Stimulated activated CD8-positive, alpha-beta memory T cell treated with anti-CD3 and anti-CD28 coated beads, Interleukin-7, amount 100 ng/mL, for 4 hours (primary cell): ENCODE measurements around the gene NMNAT2.

Source experiments
- DNase-seq, 2 donors: peaks; one replicate each; pipeline ENCODE4 v3.0.0-alpha.2; 2020; ENCODE audit warnings: low read depth in 2 of 2

NMNAT2 gene

DNA sequence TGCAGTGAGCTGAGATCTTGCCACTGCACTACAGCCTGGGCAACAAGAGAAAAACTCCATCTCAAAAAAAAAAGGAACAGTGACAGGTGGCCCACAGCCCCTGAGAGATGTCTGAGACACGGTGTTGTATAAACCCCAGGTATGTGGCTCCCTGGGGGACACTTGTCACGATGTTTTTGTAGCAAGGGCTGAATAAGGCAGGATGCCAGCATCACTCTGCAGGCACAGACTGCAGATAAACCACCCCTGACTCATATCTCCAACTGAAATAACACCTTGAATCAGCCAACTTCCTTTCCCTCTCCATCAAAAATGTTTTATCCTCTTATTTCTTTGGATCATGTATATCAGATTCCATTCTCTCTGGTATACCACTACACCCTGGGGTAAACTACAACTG is 52.5 kb downstream of the NMNAT2 start:
- DNase-seq = no peak

DNA sequence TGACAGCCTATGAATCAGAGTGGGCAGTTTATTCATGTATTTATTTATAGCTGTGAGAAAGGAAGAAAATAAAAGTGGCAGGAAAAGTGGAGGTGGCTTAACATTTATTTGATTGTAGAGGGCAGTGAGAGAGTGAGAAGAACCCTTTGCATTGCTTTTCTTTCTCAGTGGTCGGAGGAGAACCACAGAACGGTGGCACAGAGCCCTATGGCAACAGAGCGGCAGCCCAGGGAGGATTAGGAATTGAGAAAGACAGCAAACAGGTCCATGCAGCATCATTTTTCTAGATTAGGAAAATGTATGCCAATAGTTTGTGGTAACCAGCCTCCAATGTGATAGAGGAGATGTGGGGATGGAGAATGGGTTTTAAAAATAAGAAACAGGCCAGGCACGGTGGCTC is 53.1 kb downstream of the NMNAT2 start:
- DNase-seq = no peak

DNA sequence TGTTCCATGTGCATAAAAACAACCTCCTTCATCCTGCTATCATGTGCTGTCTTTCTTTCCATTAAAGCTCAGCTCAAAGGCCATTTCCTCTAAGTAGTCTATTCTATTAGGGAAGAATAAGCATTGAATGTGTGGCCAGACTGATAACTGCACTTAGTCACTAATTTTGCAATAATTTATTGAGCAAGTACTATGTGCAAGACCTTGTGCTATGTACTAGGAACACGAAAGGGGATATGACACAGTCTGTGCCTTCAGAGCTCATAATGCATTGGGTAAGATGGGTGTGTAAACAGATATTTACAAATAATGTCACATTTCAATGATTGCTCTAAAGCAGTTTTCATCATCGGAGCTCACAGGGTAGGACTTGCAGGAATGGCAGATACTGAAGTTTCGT is 54.2 kb downstream of the NMNAT2 start:
- no peak for DNase-seq

DNA sequence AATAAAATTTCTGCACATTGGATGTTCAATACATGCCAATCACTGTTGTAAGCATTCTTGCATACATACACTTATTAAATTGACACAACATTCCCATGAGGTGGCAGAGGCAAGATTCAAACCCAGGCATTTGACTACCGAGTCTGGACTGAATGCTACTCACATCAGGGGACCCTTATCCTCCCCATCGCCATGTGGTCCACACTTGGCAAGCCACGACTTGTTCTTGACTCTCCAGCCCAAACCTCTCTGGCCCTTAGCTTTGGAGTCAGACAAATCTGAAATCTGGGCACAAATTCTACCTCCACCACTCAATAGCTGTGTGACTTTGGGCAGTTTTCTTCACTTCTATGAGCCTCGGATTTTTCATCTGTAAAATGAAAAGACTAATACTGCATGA is 57.1 kb downstream of the NMNAT2 start:
- DNase-seq = no peak

DNA sequence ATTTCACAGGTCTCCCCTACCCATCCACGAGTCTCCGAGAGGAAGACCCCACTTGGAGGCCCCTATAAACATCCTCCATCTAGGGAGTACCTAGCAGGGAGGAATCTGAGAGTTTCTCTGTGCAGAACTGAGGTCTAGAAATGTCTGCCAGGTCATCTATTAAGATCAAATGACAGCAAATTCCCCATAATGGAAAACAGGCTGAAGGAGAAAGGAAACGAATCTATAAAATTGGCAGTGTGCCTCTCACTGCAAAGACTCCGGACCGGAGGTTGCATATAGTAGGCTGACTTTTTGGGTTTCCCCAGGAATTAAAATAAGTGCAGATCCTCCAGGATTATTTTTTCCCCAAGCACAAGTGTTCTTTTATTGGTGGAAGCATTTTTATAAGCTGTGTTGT is 57.7 kb downstream of the NMNAT2 start:
- DNase-seq = no peak

DNA sequence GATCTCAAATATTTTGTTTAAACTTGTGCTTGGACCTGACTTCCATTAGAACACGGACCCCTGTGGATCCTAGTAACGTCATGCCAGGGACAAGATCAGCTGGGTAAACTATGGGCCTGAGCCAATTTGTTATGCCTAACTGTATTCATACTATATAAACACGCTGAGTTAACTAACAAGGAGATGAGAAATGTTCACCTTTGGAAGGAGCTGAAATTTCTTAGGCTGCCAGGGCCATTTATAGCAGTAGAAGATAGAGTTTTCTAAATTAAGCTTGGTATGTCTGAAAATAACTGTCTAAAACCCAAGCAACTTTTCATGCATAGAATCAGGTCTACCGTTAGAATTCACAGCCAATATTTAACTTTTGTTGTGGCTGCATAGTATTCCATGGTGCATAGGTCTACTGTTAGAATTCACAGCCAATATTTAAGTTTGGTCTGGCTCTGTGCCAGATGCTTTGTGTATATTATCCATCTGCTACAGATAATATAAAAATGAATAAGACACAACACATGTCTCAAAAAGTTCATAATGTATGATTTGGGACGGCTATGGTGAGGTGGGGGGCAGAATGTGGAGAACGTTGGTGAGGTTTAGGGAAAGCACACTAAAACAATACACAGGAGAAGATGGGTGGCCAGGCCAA is 61.5 kb downstream of the NMNAT2 start:
- DNase-seq = no peak

DNA sequence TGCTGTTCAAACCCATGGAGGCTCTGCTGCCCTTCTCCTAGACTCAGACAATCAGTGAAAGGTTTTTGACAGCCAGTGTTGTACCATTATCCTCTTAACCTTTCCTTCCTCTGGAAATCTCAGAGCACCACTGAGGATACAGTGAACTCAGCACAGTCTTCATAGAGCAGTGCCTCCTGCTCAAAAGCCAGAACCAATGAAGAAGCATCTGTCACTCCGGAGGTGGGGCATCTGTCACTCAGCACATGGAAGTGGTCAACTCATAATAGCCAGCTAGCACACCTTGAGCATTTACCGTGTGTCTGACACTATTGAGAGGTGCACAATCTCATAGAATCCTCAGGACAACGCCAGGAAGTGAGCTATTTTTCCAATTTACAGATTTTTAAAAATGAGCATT is 62.4 kb downstream of the NMNAT2 start:
- no peak for DNase-seq

DNA sequence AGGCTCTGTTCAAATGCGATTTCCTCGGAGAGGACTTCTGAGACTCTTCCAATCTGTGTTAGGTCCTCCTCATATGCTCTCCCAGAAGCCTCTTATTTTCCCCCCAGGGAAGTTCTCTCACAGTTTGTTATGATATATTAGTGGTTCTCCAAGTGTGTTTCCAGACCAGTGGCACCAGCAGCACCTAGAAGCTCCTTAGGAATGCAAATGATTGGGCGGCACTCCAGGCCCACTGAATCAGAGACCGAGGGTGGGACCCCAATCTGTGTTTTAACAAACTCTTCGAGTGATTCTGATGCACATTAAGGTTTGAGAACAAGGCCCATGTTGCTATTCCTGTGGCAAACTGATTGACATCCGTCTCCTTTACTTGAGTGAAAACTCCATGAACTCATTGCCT is 63.0 kb downstream of the NMNAT2 start:
- no peak for DNase-seq

DNA sequence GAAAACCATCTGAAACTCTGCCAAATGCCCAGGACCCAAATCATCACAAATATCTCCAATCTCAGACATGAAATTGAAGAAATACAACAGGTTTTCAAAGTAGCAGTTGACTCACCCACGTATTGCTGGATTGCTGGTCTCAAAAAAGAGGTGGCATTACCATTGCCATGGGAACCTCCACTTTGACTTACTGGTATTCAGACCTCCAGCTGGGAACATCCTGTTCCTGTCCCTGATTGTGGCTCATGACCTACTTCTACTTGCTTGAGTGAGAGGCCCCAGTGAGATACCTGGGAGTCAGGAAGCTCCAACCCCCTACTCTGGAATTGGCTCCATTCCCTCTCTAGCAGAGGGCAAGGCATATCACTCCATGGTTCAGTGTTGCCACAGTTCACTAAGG is 64.6 kb downstream of the NMNAT2 start:
- no peak for DNase-seq

DNA sequence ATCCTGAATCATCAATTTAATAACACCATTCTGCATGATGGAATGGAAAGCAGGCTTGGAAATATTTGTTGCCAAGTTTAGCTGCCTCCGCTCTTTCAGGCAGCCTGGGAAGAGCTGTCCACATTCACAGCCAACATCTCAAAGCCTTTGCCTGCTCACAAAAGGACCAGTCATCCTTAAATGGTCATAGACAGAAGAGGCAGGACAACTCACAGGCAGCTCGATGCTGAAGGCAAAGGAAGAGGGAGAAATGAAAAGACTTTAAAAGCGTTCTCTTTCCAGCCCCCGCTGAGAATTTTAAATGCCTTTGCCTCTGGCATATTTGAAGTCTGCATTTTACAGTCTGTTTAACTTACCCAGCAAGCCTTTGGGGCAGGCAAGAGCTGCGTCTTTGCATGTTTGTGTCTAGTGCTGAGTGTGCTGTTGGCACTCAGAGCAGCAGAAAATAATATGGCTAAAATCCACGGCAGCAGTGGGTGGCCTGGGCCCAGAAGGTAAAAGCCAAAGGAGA is 68.9 kb downstream of the NMNAT2 start:
- DNase-seq = no peak

DNA sequence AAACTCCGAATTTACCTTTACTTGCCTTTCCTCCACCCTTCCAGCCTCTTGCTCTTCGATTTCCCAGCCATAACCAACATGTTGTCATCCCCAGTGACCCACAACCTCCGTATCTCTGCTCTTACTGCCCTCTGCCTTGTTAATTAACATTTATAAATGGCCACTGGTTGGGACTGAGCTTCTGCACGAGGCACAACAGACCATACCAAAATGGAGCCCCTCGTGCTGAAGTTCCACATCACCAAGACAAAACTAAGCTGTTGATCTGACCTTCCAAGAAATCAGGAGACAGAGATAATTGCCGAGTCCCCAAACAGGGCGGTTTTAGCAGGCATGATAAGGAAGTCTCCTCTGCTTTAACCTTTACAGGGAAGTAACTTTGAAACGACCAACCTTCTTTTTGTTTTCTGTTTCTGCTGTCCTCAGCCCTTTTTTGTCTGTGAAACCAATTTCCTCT is 71.9 kb downstream of the NMNAT2 start:
- no peak for DNase-seq

DNA sequence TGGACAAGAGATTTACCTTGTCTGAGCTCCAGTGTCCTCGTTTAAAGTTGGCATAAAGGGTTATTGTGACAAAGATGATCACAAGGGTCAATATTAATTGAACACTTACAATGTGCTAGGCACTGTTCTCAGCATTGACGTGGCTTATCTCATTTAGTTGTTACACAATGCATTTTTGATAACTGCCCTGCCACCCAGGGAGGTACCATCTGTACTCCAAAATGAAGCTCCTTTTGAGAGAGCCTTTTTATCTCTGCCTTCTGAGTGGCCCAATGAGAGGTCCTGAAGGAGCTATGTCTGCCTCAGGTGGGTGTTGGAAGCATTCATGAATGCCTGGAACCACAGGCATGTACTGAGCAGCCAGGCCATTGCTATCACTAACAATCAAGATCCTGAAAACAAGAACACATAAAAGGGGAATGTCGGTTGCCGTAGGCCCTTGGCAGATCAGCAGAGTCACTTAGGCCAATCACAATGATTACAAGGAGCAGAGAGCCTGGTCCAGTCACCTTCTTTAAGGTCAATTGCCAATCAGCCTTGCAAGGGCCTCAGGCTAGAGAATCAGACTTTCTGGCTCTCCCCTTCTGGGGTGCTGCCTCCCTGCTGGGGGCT is 78.5 kb downstream of the NMNAT2 start:
- no peak for DNase-seq

DNA sequence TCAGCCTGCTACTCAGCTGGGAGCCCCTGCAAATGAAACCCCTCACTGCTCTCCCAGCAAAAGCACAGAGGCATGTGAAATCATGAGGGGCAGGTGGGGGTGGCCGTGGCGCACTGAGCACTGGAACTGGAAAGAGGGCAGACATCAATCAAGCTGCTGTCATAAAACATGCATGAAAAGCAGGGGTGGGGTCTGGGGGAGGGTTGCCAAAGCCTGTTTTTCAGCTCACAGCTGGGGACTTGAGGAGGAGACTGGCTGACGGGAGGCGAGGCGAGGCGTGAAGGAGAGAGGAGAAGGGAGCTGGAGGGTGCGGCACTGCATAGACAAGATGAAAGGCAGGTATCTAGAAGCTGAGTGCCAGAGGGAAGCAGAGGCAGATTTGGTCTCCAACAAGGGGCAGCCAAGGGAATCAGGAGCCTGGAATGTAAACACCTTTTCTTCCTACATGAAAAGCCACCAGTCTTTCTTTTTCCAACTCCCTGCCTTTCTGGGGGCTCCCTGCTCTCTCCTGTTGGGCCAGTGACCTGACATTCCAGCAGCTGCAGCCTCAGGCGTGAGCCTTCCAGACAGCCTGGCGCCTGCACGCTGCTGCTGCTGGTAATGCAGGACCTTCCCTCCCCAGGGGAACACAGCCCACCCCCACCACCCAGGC is 87.0 kb downstream of the NMNAT2 start:
- DNase-seq = no peak

DNA sequence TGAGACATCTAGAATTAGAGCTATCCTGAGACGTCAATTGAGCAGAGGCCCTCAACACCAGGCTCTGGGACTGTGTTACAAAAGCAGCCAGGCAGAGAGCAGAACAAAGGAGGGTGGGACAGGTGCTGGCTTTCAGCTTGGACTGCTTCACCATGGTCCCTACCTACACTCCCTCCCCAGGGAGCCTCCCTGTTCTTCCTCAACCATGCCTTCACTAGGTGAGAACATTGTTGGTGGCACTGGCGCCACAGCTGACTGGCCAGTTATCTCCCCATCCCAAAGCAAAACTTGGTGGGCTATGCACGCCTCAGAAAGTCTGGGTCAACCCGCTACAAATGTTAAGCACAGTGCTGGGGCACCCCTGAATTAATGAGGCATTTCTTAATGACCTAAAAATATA is 87.8 kb downstream of the NMNAT2 start:
- no peak for DNase-seq

DNA sequence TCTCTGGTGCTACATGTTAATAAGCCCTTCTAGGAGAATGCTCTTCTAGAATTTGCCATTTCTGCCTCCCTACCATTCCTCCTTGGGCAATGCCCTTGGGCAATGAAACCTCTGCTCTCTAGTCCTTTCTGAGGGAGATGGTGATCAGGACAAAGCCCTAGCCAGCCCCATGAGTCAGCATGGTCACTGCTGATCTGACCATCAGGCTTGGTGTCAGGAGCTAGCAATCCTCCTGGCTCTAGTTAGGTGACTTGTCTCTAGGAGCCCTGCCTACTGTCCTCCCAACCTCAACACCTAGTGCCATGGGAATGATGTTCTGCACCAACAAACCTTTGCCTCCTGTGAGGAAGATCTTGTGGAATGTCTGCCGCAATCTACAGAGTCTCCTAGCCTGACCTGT is 89.8 kb downstream of the NMNAT2 start:
- no peak for DNase-seq

DNA sequence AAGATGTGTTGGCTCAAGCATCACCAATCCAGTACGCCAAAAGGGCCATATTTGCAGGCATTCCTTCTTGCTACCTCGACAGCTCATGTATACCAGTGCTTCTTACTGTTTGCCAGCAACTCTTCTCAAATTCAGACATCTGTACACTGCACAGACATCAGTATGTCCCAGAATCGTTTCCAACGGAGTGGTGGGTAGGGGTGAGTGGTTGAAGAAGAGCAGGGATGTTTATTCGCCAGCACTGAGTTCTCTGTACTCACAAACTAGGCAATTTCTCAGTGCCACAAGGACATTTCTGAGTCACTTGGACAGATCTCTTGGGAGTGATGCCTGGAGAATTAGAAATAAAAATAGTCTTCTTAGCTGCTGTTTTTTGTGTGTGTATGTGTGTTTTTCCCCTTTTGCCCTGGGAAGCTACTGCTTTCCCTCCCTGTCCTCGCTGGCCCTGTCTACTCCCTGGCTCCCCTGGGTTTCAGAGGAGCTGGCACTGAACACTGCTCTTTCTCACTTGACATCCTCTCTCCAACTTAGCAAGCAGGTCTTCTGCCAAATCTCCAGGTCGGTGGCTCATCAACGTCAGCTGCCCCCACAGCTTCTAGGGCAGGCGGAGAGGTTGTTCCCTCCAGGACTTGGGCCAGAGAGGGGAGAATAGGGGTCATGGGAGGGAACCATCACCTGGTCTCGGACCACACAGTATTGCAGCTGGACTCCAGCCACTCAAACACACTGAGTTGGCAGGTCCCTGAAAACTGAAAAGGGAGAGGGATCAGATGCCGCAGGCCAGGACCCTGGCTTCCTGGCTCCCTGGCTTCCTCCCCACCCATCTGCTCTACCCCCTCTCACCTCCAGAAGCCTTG is 90.5 kb downstream of the NMNAT2 start:
- no peak for DNase-seq

DNA sequence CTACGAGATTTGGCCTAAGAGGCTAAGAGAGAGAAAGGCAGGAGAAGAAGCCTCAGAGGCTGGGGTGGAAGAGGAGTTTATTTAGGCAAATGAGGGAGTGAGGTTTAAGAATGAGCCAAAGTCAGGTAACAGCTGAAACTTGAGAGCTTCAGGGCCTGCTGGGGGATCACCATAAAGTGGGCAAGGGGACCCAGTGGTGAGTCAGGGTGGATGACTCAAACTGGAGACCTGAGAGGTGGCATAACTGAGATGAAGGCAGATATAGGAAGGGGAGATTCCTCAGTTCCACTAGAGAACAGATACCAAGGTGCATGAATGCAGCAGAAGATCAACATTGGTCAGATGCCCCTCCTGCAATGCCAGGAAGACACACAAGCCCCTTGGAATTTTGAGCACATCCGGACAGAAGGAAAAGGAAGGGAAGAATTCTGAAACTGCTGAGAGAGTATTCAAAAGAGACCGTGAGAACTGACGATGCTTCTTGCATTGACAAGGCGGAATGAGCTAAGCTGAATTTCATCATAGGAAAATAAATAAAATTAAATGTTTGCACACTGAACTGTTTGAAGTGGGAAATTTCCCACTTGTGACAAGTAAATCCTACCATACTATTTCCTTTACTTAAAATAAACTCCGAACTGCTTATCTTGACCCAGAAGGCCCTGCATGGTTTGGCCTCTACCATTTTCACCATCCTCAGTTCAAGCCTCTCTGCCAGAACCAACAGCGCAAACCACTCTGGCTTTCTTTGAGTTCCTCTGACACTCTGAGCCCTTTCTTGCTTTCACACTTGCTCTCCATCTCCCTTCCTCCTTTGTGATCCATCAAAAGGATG is 94.1 kb downstream of the NMNAT2 start:
- no peak for DNase-seq

DNA sequence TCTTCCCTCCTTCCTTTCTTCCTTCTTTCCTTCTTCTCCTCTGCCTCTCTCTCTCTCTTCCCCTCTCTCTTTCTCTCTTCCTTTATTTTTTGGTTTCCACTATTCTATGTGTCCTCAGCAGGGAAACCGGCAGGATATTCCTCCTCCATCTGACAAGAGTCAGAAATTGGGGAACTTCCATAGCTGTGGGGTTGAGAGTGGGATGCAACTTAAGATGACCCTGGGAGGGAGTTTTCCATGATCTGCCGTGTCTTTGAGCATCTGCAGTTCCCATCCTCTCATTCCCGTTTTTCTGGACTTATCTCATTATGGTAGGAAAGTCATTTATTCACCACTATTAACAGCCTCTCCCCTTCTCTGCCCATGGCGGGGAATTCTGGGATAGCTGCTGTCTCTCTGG is 98.6 kb downstream of the NMNAT2 start:
- no peak for DNase-seq

DNA sequence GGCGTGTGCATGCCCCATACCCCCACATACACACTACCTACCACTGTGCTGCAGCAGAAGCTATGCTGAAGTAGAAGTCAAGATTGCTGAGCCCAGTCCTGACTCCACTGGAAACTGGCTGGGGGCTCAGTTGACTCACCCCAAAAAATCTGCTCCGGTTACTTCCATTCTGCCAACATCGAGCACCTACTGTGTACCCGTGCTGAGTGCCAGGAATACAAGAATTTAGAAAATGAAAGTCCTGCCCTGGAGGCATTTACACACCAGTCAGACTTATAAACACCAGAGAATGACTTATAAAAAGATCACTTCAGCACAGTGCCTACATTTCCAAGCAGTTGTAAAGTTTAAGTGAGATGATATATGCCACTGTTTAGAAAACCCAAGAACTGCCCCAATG is 99.1 kb downstream of the NMNAT2 start:
- DNase-seq = no peak

DNA sequence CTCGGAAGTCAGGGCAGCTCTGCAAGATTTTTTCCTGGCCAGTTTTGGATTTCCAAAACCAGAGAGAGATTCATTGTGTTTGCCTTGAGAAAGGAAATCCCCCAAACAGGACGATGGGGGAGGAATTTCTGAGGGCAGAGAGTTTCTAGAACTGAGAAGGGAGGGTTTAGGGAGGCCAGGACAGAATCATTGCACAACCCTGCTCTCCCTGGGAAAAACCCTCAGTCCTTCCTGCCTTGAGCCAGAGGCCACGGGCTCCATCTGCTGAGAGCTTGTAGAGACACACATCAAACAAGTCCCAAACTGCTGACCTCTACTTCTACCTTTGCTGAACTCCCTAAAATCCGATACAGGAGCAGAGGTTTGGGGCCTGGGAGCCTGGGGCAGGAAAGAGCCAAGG is 99.7 kb downstream of the NMNAT2 start:
- no peak for DNase-seq

DNA sequence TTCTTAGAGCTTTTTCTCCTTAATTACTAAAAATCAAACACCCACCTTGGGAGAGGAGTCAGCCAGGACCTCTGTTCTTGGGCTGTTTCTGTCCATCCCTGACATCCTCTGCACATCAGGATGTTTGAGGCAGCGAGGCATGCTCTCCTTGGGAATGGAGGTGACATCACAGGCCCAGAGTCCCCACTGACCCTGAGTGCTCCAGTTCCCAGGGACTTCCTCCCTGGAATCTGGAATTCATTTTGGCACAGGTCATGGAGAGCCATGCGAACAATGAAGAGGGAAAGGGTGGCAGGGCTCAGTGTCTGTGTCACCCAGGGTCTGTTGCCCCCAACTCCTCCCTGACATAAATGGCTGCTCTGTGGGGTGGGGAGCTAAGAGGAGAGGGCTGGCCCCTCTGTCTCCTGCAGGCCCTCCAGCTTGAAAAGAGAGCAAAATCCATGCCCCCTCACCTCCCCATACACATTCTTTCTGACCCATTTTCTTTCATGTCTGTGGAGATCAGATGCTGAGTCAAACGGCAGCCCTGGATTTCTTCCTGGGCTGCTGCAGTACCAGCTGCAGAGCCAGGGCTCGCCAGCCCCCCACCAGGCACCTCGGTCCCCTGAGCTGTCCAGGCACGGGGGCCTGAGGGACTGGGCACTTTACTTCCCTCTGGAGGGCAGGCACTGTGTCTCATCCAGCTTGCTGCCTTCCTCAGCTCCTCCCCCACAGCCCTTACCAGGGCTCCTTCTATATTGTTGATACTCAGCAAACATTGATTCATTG is 102.0 kb downstream of the NMNAT2 start:
- DNase-seq = no peak
